ENCODE results near the gene KXD1. TPM values are rescaled to one million over a fixed set of nuclear protein-coding genes. Genes with fewer than 3 reads are reported as not detected.

The KXD1 gene
- total RNA-seq, 3 donors from 2014 or later = 63.2 to 76.9 (median 68.8) TPM

DNA sequence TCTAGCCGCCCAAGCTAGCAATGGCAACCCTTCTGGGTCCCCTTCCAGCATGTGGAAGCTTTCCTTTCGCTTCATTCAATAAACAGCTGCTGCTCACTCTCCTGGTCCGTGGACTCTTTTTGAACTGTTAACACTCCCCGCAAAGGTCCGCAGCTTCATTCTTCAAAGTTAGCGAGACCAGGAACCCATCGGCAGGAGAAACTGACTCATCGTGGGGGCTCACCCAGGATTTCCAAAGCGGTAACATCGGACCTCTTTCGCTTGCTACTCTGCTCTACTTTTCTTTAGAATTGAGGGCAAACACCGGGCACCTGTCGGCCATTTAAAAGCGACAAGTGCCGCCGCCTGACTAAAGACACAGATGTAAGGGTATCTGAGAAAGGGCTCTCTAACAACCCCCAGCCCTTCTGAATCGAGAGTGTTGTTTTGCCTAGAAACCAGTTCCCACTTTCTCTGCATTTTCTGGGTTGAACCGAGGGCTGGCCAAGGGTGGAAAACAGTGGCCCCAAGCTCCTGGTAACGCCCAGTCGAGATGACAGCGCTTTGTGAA, 19.8 kb downstream of the KXD1 start:
- DNase-seq (peak in 1 of 3 donors; percentile 12), ATAC-seq (no peak)
- intact Hi-C loops (cut with DNase I, micrococcal nuclease) = loop anchor here in 1 of 2 donors (10.0 kb wide), 1 partner anchor 133 kb away; no protein-coding TSS in a partner anchor
- Histone ChIP-seq H3K4me3 (no peak overlapping the region), H3K9me3 (no peaks in the 10 kb centered on the region), H3K36me3 (ENCODE audit: low read depth) (peaks cover 9% of the 10 kb centered on the region), H3K4me1 (ENCODE audit: low read depth) (peaks cover 10% of the 10 kb centered on the region)
- TF ChIP-seq, protein P1, sequence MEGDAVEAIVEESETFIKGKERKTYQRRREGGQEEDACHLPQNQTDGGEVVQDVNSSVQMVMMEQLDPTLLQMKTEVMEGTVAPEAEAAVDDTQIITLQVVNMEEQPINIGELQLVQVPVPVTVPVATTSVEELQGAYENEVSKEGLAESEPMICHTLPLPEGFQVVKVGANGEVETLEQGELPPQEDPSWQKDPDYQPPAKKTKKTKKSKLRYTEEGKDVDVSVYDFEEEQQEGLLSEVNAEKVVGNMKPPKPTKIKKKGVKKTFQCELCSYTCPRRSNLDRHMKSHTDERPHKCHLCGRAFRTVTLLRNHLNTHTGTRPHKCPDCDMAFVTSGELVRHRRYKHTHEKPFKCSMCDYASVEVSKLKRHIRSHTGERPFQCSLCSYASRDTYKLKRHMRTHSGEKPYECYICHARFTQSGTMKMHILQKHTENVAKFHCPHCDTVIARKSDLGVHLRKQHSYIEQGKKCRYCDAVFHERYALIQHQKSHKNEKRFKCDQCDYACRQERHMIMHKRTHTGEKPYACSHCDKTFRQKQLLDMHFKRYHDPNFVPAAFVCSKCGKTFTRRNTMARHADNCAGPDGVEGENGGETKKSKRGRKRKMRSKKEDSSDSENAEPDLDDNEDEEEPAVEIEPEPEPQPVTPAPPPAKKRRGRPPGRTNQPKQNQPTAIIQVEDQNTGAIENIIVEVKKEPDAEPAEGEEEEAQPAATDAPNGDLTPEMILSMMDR (IDR thresholded peaks at IDR 0.05) = no peak

DNA sequence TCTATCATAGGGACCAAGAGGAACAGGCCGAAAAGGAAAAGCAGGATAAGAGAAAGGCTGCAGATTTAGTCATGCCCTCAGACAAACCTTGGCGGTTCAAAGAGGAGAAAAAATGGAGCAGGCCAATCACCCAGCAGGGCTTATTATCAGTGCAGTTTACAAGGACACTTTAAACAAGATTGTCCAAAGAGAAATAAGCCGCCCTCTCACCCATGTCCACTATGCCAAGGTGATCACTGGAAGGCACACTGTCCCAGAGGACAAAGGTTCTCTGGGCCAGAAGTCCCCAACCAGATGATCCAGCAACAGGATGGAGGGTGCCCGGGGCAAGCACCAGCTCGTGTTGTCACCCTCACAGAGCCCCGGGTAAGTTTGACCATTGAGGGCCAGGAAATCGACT, 22.6 kb downstream of the KXD1 start:
- intact Hi-C loops (cut with DNase I, micrococcal nuclease) = no loop called here
- TF ChIP-seq, protein P1 (IDR thresholded peaks at IDR 0.05) = no peak
- Histone ChIP-seq H3K4me3 (no peak overlapping the region), H3K36me3 (ENCODE audit: low read depth) (peaks cover 5% of the 10 kb centered on the region), H3K4me1 (ENCODE audit: low read depth) (no peaks in the 10 kb centered on the region), H3K9me3 (no peaks in the 10 kb centered on the region)
- ATAC-seq (no peak), DNase-seq (peak in 1 of 3 donors; percentile 14)

- no peaks in the 10 kb centered on the region for H3K36me3 ChIP-seq (ENCODE audit: low read depth)
- intact Hi-C loops (cut with DNase I, micrococcal nuclease) = no loop called here
- ATAC-seq (no peak), DNase-seq (no peak)
- no peak overlapping the region for H3K4me3 ChIP-seq
- peaks cover 12% of the 10 kb centered on the region for H3K4me1 ChIP-seq (ENCODE audit: low read depth)
- TF ChIP-seq, protein P1 (IDR thresholded peaks at IDR 0.05) = no peak
- H3K9me3 ChIP-seq = no peaks in the 10 kb centered on the region
These were observed 28.6 kb downstream of the KXD1 start for GRCh38 chr19:18586306-18586705.

DNA sequence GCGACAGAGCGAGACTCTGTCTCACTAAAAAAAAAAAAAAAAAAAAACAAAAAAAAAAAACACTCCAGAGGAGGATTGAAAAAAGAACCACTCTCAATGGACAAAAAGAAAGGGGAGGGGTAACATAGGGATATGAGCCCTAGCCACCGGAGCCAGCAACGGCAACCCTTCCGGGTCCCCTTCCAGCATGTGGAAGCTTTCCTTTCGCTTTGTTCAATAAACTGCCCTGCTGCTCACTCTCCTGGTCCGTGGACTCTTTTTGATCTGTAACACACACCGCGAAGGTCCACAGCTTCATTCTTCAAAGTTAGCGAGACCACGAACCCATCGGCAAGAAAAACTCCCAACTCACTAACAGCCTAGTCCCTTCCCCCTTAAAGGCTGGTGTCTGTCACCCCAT, 29.9 kb downstream of the KXD1 start:
- TF ChIP-seq, protein P1 (IDR thresholded peaks at IDR 0.05) = no peak
- H3K4me3 ChIP-seq = no peak overlapping the region
- no peaks in the 10 kb centered on the region for H3K36me3 ChIP-seq (ENCODE audit: low read depth)
- H3K4me1 ChIP-seq (ENCODE audit: low read depth) = peaks cover 12% of the 10 kb centered on the region
- H3K9me3 ChIP-seq = no peaks in the 10 kb centered on the region
- intact Hi-C loops (cut with DNase I, micrococcal nuclease) = no loop called here
- ATAC-seq = no peak
- peak in 1 of 3 donors; percentile 43 for DNase-seq

- ATAC-seq = no peak
- no peaks in the 10 kb centered on the region for H3K9me3 ChIP-seq
- H3K36me3 ChIP-seq (ENCODE audit: low read depth) = no peaks in the 10 kb centered on the region
- H3K4me1 ChIP-seq (ENCODE audit: low read depth) = peaks cover 12% of the 10 kb centered on the region
- TF ChIP-seq, protein P1 (IDR thresholded peaks at IDR 0.05) = no peak
- no peak overlapping the region for H3K4me3 ChIP-seq
- intact Hi-C loops (cut with DNase I, micrococcal nuclease) = no loop called here
- peak in 1 of 3 donors; percentile 21 for DNase-seq
These were observed 30.4 kb downstream of the KXD1 start for GRCh38 chr19:18587962-18588610.
